Activated T-cell treated with anti-CD3 and anti-CD28 coated beads, Interleukin-2, amount 50 U/mL, for 48 hours (primary cell): ENCODE results near the gene ARHGEF4.
A peak's percentile ranks its signal among the peaks of the same experiment; 100 is the strongest.

ENCODE experiments used
- DNase-seq, 2 experiments: peaks; one replicate each; pipeline ENCODE4 v3.0.0-alpha.2; 2020

Gene ARHGEF4

GRCh38 chr2:131023758-131024157 is 187.0 kb downstream of the ARHGEF4 start:
- no peak for DNase-seq

- no peak for DNase-seq
Observed at GRCh38 chr2:131026919-131027318, 190.2 kb downstream of the ARHGEF4 start.

- no peak for DNase-seq
Observed at GRCh38 chr2:131027566-131028528, 191.1 kb downstream of the ARHGEF4 start.

- no peak for DNase-seq
Observed at GRCh38 chr2:131029812-131030211, 193.1 kb downstream of the ARHGEF4 start.

- DNase-seq = no peak
Observed at GRCh38 chr2:131030478-131030971, 193.8 kb downstream of the ARHGEF4 start.

- DNase-seq = no peak
Observed at GRCh38 chr2:131031431-131031841, 194.7 kb downstream of the ARHGEF4 start.

GRCh38 chr2:131031875-131032274 is 195.2 kb downstream of the ARHGEF4 start:
- DNase-seq = no peak

- no peak for DNase-seq
Observed at GRCh38 chr2:131032393-131032836, 195.7 kb downstream of the ARHGEF4 start.

GRCh38 chr2:131033786-131034121 is 197.0 kb downstream of the ARHGEF4 start:
- no peak for DNase-seq

GRCh38 chr2:131034122-131035051 is 197.7 kb downstream of the ARHGEF4 start:
- no peak for DNase-seq

GRCh38 chr2:131035112-131035825 is 198.6 kb downstream of the ARHGEF4 start:
- no peak for DNase-seq

- no peak for DNase-seq
Observed at GRCh38 chr2:131035826-131036231, 199.1 kb downstream of the ARHGEF4 start.

- DNase-seq = no peak
Observed at GRCh38 chr2:131036269-131036668, 199.6 kb downstream of the ARHGEF4 start.

- no peak for DNase-seq
Observed at GRCh38 chr2:131036696-131037397, 200.1 kb downstream of the ARHGEF4 start.

- DNase-seq = no peak
Observed at GRCh38 chr2:131037398-131038257, 200.9 kb downstream of the ARHGEF4 start.

GRCh38 chr2:131038258-131039100 is 201.8 kb downstream of the ARHGEF4 start:
- DNase-seq = peak in 1 of 2 experiments; percentile 14

- no peak for DNase-seq
Observed at GRCh38 chr2:131039101-131039440, 202.4 kb downstream of the ARHGEF4 start.

GRCh38 chr2:131039535-131039907 is 202.8 kb downstream of the ARHGEF4 start:
- no peak for DNase-seq

GRCh38 chr2:131039908-131040660 is 203.4 kb downstream of the ARHGEF4 start:
- DNase-seq = peak in 1 of 2 experiments; percentile 61
